K562 (cell line): ENCODE data around the gene SLC35A4. TPM values are rescaled to one million over a fixed set of nuclear protein-coding genes. Genes with fewer than 3 reads are reported as not detected.
A peak's percentile ranks its signal among the peaks of the same experiment; 100 is the strongest.

Experiments used
- FOXA3 ChIP-seq, 2 experiments: fragments of 450-650 bp in 1 of 2; sonication (generic) in 1 of 2; formaldehyde crosslinking; IDR thresholded peaks in 1 of 2; conservative IDR thresholded peaks in 1 of 2; 2 replicates each; pipeline versions ENCODE4 v1.4.0 to v1.8.0; 2020 to 2022; ENCODE audit warnings: mild to moderate bottlenecking in 2 of 2, missing genetic modification reagents in 1 of 2
- KLF1 ChIP-seq: fragments of 450-650 bp; IDR thresholded peaks from 2 replicates; pipeline ENCODE4 v1.6.1; 2016; ENCODE audit warnings: missing genetic modification characterization, missing compliant biosample characterization
- SUPT5H ChIP-seq: fragments of 450-650 bp; IDR thresholded peaks from 2 replicates; pipeline ENCODE4 v1.6.1; 2016
- TFAP4 ChIP-seq: sonication (generic); formaldehyde crosslinking; IDR thresholded peaks from 2 replicates; pipeline ENCODE4 v1.8.0; 2022; ENCODE audit warnings: missing genetic modification reagents, mild to moderate bottlenecking, moderate library complexity, borderline replicate concordance
- ZNF830 ChIP-seq: fragments of 250-450 bp; sonication (Bioruptor Pico); IDR thresholded peaks from 2 replicates; pipeline ENCODE4 v1.5.0; 2021; ENCODE audit warnings: mild to moderate bottlenecking
- ZSCAN29 ChIP-seq: fragments of 450-650 bp; IDR thresholded peaks from 2 replicates; pipeline ENCODE4 v1.6.1; 2017
- polyA plus RNA-seq, 8 experiments: library from polyadenylated mRNA; depleted of rRNA in 4 of 8; stranded (reverse) in 5 of 8; unstranded in 3 of 8; fragments of >200 nt; fragmentation: Nextera tagmentation in 2 of 8; fragmentation: Illumina TruSeq in 1 of 8; extraction: Ambion mirVana in 2 of 8; extraction: Trizol in 1 of 8; gene quantifications; 2 replicates each; pipeline versions ENCODE4 v1.2.1 to v1.2.3, GENCODE V29; 2011 to 2014; ENCODE audit warnings: inconsistent platforms in 1 of 8, missing spikeins in 1 of 8
- total RNA-seq, 7 experiments: library from RNA; depleted of rRNA in 6 of 7; stranded (reverse); fragments of >200 nt in 6 of 7; fragmentation: Illumina TruSeq in 2 of 7; extraction: Trizol in 2 of 7; gene quantifications; 2 replicates each; pipeline versions ENCODE4 v1.2.1 to v1.2.3, GENCODE V29; 2011 to 2021; ENCODE audit warnings: low replicate concordance in 1 of 7
- TF ChIP-seq, protein P1 (sequence below): sonication (generic); formaldehyde crosslinking; IDR thresholded peaks from 2 replicates; pipeline ENCODE4 v1.8.0; 2022; ENCODE audit warnings: missing genetic modification reagents, mild to moderate bottlenecking, borderline replicate concordance
- TF ChIP-seq, protein P2 (sequence below): fragments of 450-650 bp; IDR thresholded peaks from 2 replicates; pipeline ENCODE4 v1.7.1; 2018; ENCODE audit warnings: mild to moderate bottlenecking, low read depth; ENCODE audit not compliant: partially characterized antibody
- TF ChIP-seq, protein P3 (sequence below): IDR thresholded peaks from 3 replicates; pipeline ENCODE4 v1.6.1; 2011; ENCODE audit warnings: borderline replicate concordance, mild to moderate bottlenecking, moderate library complexity; ENCODE audit not compliant: insufficient read length; ENCODE audit errors: extremely low read depth
- TF ChIP-seq, protein P4 (sequence below): fragments of 250-450 bp; sonication (Bioruptor Pico); IDR thresholded peaks from 2 replicates; pipeline ENCODE4 v1.4.0; 2020; ENCODE audit warnings: mild to moderate bottlenecking, moderate library complexity

SLC35A4 gene
- total and polyA plus RNA-seq, 9 of the 15 experiments (the other 6 are each of a cell fraction or from before 2014, with no cell fraction given): 21.8 to 171 (median 42.5) TPM

DNA sequence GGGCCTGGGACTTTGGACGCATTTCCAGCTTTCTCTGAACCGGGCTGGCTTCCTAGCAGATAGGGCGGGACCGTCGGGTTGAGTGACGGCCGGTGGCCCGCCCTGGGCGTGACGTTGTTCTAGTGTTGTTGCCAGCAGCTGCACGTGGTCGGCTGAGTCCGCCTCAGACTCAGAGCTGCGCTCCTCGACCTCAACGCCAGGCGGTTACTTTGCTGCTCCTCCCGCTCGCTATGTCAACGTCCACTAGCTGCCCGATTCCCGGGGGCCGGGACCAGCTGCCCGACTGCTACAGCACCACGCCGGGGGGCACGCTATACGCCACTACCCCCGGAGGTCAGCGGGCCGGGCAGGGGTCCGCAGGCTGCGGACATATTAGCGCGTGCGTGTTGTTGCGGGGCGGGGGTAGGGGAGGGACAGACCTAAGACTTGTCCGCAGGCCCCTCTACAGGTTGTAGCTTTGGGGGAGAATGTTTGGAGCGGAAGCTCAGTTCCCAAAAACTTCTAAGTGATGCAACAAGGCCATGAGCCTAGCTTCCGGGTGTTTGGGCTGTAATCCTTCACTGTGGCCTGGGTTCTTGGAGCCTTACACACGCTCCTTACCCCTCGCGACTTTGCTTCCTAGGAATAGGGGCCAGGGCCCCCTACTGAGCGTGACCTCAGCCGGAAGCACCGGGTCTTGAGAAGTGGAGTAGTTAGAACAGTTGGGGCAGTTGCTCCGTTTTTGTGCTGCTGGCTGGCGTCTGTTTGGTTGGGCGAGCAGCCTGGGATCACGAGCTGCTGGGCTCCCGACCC, 16.9 kb upstream of the SLC35A4 start, which contains the start of gene EIF4EBP3 (continued):
- no peak for TF ChIP-seq ZNF830 (CRISPR knock-in tag)
- 0 out of 4 replicates have a peak, but pooled peaks of 1 of the 2 experiments have one; percentile 76 for TF ChIP-seq FOXA3 (CRISPR knock-in tag; conservative IDR thresholded peaks at IDR 0.05 in 1 of 2, IDR thresholded peaks at IDR 0.05 in 1 of 2)
- TF ChIP-seq, protein P1, sequence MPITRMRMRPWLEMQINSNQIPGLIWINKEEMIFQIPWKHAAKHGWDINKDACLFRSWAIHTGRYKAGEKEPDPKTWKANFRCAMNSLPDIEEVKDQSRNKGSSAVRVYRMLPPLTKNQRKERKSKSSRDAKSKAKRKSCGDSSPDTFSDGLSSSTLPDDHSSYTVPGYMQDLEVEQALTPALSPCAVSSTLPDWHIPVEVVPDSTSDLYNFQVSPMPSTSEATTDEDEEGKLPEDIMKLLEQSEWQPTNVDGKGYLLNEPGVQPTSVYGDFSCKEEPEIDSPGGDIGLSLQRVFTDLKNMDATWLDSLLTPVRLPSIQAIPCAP: no peak
- TF ChIP-seq, protein P2, sequence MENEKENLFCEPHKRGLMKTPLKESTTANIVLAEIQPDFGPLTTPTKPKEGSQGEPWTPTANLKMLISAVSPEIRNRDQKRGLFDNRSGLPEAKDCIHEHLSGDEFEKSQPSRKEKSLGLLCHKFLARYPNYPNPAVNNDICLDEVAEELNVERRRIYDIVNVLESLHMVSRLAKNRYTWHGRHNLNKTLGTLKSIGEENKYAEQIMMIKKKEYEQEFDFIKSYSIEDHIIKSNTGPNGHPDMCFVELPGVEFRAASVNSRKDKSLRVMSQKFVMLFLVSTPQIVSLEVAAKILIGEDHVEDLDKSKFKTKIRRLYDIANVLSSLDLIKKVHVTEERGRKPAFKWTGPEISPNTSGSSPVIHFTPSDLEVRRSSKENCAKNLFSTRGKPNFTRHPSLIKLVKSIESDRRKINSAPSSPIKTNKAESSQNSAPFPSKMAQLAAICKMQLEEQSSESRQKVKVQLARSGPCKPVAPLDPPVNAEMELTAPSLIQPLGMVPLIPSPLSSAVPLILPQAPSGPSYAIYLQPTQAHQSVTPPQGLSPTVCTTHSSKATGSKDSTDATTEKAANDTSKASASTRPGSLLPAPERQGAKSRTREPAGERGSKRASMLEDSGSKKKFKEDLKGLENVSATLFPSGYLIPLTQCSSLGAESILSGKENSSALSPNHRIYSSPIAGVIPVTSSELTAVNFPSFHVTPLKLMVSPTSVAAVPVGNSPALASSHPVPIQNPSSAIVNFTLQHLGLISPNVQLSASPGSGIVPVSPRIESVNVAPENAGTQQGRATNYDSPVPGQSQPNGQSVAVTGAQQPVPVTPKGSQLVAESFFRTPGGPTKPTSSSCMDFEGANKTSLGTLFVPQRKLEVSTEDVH: no peak
- peak; percentile 93 for TF ChIP-seq TFAP4 (CRISPR knock-in tag)
- TF ChIP-seq ZSCAN29: no peak
- TF ChIP-seq KLF1: no peak
- TF ChIP-seq SUPT5H: peak; percentile 65; the same call in 1 of the 2 replicates
- TF ChIP-seq, protein P3, sequence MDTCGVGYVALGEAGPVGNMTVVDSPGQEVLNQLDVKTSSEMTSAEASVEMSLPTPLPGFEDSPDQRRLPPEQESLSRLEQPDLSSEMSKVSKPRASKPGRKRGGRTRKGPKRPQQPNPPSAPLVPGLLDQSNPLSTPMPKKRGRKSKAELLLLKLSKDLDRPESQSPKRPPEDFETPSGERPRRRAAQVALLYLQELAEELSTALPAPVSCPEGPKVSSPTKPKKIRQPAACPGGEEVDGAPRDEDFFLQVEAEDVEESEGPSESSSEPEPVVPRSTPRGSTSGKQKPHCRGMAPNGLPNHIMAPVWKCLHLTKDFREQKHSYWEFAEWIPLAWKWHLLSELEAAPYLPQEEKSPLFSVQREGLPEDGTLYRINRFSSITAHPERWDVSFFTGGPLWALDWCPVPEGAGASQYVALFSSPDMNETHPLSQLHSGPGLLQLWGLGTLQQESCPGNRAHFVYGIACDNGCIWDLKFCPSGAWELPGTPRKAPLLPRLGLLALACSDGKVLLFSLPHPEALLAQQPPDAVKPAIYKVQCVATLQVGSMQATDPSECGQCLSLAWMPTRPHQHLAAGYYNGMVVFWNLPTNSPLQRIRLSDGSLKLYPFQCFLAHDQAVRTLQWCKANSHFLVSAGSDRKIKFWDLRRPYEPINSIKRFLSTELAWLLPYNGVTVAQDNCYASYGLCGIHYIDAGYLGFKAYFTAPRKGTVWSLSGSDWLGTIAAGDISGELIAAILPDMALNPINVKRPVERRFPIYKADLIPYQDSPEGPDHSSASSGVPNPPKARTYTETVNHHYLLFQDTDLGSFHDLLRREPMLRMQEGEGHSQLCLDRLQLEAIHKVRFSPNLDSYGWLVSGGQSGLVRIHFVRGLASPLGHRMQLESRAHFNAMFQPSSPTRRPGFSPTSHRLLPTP: no peak
- TF ChIP-seq, protein P4, sequence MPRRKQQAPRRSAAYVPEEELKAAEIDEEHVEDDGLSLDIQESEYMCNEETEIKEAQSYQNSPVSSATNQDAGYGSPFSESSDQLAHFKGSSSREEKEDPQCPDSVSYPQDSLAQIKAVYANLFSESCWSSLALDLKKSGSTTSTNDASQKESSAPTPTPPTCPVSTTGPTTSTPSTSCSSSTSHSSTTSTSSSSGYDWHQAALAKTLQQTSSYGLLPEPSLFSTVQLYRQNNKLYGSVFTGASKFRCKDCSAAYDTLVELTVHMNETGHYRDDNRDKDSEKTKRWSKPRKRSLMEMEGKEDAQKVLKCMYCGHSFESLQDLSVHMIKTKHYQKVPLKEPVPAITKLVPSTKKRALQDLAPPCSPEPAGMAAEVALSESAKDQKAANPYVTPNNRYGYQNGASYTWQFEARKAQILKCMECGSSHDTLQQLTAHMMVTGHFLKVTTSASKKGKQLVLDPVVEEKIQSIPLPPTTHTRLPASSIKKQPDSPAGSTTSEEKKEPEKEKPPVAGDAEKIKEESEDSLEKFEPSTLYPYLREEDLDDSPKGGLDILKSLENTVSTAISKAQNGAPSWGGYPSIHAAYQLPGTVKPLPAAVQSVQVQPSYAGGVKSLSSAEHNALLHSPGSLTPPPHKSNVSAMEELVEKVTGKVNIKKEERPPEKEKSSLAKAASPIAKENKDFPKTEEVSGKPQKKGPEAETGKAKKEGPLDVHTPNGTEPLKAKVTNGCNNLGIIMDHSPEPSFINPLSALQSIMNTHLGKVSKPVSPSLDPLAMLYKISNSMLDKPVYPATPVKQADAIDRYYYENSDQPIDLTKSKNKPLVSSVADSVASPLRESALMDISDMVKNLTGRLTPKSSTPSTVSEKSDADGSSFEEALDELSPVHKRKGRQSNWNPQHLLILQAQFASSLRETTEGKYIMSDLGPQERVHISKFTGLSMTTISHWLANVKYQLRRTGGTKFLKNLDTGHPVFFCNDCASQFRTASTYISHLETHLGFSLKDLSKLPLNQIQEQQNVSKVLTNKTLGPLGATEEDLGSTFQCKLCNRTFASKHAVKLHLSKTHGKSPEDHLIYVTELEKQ (CRISPR knock-in tag): no peak
